Measurements from ENCODE around the gene WDR53.
"Not testable (repeated sequence)": the region's sequence is repeated elsewhere in the genome, so short reads cannot be mapped to it uniquely, and the experiment has no call there.

The WDR53 gene
- 6.5 to 12.1 reads per million in 2 donors for total RNA-seq

DNA sequence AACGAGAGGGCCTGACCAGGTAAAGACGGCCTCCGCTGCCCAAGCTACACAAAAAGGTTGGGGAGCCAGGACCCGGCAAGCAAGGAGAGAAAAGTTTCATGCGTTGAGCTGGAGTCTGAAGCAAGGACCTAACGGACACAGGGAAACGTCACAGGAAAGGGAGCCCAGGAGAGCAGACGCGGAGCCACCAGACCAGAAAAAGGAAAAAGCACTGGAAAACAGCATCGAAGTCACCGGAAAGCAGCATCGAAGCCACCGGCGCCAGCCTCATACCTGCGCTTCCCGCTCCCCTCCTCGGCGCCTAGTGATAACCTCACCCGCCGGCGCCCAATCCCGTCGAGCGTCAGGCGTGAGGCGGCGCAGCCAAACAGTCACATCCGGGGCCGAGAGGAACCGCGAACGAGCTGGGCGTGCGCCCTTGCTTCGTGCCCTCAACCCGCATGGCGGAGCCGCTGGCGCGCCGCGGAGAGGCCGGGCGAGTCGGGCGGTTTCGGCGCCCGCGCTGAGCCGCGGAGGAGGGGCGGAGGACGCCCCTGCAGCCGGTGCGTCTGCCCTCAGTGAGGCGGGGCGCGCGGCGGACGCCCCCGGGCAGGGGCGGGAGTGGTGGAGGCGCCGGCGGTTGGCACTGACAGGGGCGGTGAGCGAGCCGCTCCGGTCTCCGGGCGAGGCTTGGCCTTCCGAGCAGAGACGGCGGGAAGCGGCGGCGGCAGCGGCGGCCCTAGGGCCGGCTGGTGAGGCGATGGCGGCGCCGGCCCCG is at the start of gene WDR53, which contains the start of gene FBXO45:
TSS of gene WDR53 (minus strand) at position 309 of the 757 bp plus-strand sequence. CDS start 7,079 bp downstream, outside the sequence.
TSS of gene FBXO45 (plus strand) at position 415 of the 757 bp plus-strand sequence. CDS start at position 740, 325 bp downstream.
- peak; percentile 90 to 98 (median 95) for DNase-seq

GRCh38 chr3:196617256-196617655 is 48.9 kb upstream of the WDR53 start:
- DNase-seq, result no peak

DNA sequence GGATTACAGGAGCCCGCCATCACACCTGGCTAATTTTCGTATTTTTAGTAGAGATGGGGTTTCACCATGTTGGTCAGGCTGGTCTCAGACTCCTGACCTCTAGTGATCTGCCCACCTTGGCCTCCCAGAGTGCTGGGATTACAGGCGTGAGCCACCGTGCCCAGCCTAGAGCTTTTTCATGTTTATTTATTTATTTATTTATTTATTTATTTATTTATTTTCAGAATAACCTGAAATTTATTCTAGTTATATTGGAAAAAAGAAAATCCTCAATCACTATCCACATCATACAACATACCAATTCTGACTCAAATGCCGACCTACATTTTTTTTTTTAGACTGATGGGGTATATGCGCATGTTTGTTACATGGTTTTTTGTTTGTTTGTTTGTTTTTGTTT is 46.9 kb upstream of the WDR53 start:
- not testable (repeated sequence) for DNase-seq

DNA sequence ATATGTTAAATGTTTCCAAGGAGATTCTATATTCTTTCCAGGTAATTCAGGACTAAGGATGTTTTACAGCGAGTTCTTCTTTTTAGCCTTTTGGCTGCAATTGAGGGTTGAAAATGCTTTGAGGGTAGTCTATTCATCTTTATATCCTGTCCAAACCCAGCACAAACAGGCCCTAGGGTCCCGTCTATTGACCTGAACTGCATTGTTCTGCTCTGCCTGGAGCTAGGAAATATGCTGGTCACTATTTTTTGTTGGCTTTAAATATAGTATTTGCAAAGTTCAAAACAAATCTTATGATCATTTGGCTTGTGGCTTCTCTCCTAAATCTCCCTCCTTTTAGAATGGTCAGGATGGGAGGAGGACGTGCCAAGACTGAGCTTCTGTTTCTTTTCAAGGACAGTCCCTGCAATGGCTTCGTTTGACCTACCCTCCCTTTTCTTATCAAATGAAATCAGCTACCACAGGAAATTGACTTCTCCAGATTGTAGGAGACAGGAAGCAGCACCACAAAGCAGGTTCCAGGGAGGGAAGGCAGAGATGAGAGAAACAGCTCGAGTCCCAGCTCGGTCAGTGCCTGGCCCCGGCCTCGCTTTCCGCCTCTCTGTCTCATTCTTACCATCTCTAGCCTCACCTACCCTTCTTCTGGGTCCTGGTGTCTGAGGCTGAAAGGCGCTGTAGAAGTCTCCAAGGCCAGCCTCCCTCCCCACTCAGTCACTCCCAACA is 43.6 kb upstream of the WDR53 start:
- DNase-seq, result peak in 1 of 5 experiments; percentile 67

GRCh38 chr3:196609805-196610515 is 41.6 kb upstream of the WDR53 start:
- peak in 2 of 5 experiments; percentile 27 to 95 for DNase-seq

GRCh38 chr3:196609343-196609775 is 41.0 kb upstream of the WDR53 start:
- peak; percentile 79 to 94 (median 90) for DNase-seq

DNA sequence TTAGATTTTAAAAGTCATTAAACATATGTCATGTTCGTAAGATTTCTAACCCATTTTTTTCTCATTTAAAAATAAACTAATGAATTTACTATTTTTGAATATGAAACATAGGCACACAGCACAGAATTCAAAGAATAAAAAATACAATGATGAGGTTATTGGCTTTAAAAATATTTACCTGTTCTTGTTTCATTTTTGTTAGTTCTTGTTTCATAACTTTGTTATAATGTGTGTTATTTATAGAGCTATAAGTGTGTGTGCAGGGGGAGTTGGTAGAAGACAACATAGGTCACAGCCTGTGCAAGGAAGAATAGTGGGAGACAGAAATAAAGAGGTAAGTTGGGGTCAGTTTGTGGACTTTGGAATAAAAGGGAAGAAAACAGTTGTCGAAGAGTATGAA is 40.3 kb upstream of the WDR53 start:
- DNase-seq, result no peak

GRCh38 chr3:196604548-196604947 is 36.2 kb upstream of the WDR53 start:
- peak in 4 of 5 experiments; percentile 4 to 89 (median 24) for DNase-seq

DNA sequence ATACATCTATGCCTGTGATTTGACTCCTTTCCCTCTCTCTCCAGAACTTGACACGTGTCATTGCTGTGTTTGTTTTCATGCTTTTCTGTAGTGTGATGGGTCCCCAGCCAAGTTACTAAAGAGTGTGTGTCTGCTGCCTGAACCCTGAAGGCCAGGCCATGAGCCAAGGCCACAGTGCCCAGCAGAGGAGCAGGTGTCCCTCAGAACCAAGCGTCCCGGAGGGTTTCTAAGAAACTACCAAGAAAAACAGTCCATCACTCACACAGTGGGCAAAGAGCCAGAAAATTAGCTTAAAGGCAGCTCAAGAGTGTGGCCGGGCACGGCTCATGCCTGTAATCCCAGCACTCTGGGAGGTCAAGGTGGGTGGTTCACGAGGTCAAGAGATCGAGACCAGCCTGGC is 35.3 kb upstream of the WDR53 start:
- no peak for DNase-seq

DNA sequence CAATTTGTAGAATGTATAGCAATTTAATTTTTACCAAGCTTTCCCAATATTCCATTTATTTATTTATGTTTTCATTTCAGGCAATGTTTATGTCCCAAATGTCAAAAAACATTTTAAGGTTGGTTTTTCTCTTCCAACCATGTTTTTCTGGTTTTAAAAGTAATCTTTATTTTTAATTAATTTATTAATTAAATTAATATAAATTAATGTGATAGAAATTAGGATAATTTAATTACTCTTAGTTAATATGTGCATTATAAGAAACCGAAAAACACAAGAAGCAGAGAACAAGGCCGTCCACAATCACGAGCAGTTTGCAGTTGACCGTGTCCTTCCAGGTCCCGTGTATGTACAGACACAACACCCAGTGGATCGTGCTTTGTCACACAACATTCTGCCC is 34.3 kb upstream of the WDR53 start:
- no peak for DNase-seq

GRCh38 chr3:196600359-196600758 is 32.0 kb upstream of the WDR53 start:
- no peak for DNase-seq

DNA sequence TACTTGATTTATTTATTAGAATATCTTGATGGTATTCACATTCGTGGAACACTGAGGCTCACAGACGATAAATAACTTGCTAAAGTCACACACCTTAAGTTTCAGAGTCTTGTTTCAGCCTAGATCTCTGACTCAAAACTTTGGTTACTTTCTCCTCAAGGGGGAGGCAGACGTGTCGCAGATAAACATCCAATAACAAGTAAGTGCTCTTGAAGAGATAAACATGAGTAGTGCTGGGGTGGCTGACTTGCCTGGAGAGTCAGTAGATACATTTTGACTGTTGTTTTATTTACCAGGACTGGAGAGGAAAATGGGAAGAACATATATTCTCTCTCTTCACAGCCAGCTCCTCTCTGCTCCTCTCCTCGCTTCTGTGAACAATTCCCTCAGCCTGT is 31.4 kb upstream of the WDR53 start:
- peak in 1 of 5 experiments; percentile 69 for DNase-seq

DNA sequence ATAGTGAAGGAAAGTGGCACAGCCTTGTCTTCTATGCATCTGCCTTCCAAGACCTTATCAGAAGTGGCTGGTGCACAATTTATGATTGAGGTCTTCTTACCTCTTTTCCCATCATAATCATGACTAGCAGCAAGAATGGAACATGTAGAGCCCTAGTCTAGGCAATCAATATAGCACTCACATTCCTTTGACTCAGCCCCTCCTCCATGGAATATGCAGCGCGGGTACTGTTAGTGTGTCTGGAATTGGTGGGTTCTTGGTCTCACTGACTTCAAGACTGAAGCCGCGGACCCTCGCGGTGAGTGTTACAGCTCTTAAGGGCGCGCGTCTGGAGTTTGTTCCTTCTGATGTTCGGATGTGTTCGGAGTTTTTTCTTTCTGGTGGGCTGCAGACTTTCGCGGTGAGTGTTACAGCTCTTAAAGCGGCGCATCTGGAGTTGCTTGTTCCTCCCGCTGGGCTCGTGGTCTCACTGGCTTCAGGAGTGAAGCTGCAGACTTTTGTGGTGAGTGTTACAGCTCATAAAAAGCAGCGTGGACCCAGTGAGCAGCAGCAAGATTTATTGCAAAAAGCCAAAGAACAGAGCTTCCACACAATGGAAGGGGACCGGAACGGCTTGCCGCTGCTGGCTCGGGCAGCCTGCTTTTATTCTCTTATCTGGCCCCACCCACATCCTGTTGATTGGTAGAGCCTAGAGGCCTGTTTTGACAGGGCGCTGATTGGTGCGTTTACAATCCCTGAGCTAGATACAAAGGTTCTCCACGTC is 29.8 kb upstream of the WDR53 start:
- DNase-seq, result peak in 4 of 5 experiments; percentile 2 to 80 (median 16)

- no peak for DNase-seq
Observed at GRCh38 chr3:196596355-196596754, 28.0 kb upstream of the WDR53 start.

DNA sequence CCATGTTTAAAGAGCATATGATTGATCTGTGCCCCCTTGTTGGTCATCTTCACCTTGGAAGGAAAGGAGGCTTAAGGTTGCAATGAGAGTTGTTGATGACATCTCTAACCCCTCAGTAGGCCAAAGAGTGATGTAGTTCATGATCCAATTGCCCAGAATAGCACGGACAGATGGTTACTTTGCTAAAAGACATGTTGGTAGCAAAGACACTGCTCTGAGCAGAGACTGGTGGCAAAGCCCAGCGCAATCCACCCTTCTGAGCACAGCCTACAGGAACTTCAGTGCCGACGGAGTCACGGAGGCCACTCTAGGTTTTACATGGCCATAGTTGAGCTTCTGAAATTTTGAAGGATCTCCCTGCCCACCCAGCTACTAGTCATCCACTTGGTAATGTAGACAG is 21.9 kb upstream of the WDR53 start:
- DNase-seq, result no peak

- no peak for DNase-seq
Observed at GRCh38 chr3:196585044-196585757, 16.8 kb upstream of the WDR53 start.

GRCh38 chr3:196572389-196572788 is 4.0 kb upstream of the WDR53 start:
- DNase-seq, result no peak

GRCh38 chr3:196570332-196570731 is 2.0 kb upstream of the WDR53 start:
- not testable (repeated sequence) for DNase-seq

GRCh38 chr3:196569003-196569516 is 706 bp upstream of the WDR53 start:
- DNase-seq, result peak in 4 of 5 experiments; percentile 15 to 80 (median 32)

- DNase-seq, result peak in 3 of 5 experiments; percentile 2 to 86 (median 4)
Observed at GRCh38 chr3:196563721-196564225, 4.6 kb downstream of the WDR53 start.

DNA sequence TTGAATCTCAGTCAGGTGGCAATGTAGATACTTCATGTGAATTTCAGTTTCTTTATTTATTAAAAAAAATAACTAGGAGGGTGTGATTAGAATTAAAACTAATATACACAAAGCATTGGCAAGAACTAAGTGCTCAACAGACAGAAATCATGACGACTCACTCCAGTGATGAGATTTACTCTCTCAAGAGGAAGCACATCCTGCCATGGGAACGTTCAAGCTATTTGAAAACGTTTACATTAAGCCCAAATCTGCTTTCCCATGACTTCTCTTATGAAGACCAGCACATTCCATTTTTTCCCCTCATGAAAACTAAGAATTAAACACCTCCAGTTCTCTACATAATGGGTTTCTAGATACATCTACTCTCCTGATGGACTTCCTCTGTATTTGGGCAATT is 8.5 kb downstream of the WDR53 start:
- DNase-seq, result peak in 1 of 5 experiments; percentile 39
